ENCODE data around the gene ATP6V1A. TPM values are rescaled to one million over a fixed set of nuclear protein-coding genes. Genes with fewer than 3 reads are reported as not detected.

The ATP6V1A gene
- total RNA-seq, 1 experiment from 2014 or later = 96.4 TPM

GRCh38 chr3:113743006-113743630, 3.7 kb upstream of the ATP6V1A start:
- Mint-ChIP-seq H3K4me1 (ENCODE audit: low read depth, unreplicated experiment) (peaks cover 8% of the 10 kb centered on the region), H3K27me3 (ENCODE audit: insufficient read depth, unreplicated experiment) (no peaks in the 10 kb centered on the region), H3K4me3 (ENCODE audit: unreplicated experiment) (no peak overlapping the region), H3K36me3 (ENCODE audit: insufficient read depth, unreplicated experiment) (peaks cover 31% of the 10 kb centered on the region), H3K9me3 (ENCODE audit: unreplicated experiment) (no peaks in the 10 kb centered on the region), H3K27ac (ENCODE audit: unreplicated experiment) (peak overlapping the region; percentile 45)
- ChIA-PET POLR2A (no interaction called here), CTCF (no interaction called here)
- Histone ChIP-seq H3K9me3 (no peaks in the 10 kb centered on the region), H3K4me1 (no peaks in the 10 kb centered on the region), H3K27me3 (replicated peaks; ENCODE audit: control insufficient read depth, insufficient read depth, low read length) (no peaks in the 10 kb centered on the region), H3K36me3 (ENCODE audit: control insufficient read depth, insufficient read depth, low read length) (no peaks in the 10 kb centered on the region), H3K4me3 (ENCODE audit: low read depth, low read length) (no peak overlapping the region)
- DNase-seq = no peak
- TF ChIP-seq CTCF (IDR thresholded peaks at IDR 0.05; ENCODE audit: insufficient read depth in 1 of 2, low read depth in 1 of 2, low read length in 1 of 2, severe bottlenecking in 1 of 2, unreplicated experiment in 1 of 2) = no peak
- intact Hi-C loops (cut with micrococcal nuclease; ENCODE audit: unreplicated experiment) = no loop called here
- BruUV-seq (replicated peaks) = no TSS peak

GRCh38 chr3:113744941-113745755, 1.7 kb upstream of the ATP6V1A start:
- peaks cover 37% of the 10 kb centered on the region for H3K36me3 Mint-ChIP-seq (ENCODE audit: insufficient read depth, unreplicated experiment)
- H3K4me1 ChIP-seq = 0 out of 2 replicates have a peak, but pooled peaks cover 3% of the 10 kb centered on the region
- ChIA-PET CTCF (interaction anchor here (0.7 to 3.2 kb wide), 11 partner anchors 9 to 229 kb away, joined by 3 to 37 read pairs (median 4); partner anchors contain the start of gene USF3), POLR2A (interaction anchor here (1.4 to 1.6 kb wide), 2 partner anchors 49 to 231 kb away, joined by 4 read pairs; partner anchors contain the start of genes SPICE1 and USF3)
- H3K4me1 Mint-ChIP-seq (ENCODE audit: low read depth, unreplicated experiment) = peaks cover 16% of the 10 kb centered on the region
- intact Hi-C loops (cut with micrococcal nuclease; ENCODE audit: unreplicated experiment) = loop anchor here (1.0 to 5.0 kb wide), 4 partner anchors 9 to 228 kb away; partner anchors contain the start of genes SPICE1 and ZDHHC23
- no peaks in the 10 kb centered on the region for H3K36me3 ChIP-seq (ENCODE audit: control insufficient read depth, insufficient read depth, low read length)
- H3K27ac Mint-ChIP-seq (ENCODE audit: unreplicated experiment) = peak overlapping the region; percentile 100
- H3K9me3 Mint-ChIP-seq (ENCODE audit: unreplicated experiment) = no peaks in the 10 kb centered on the region
- no peaks in the 10 kb centered on the region for H3K27me3 ChIP-seq (replicated peaks; ENCODE audit: control insufficient read depth, insufficient read depth, low read length)
- peak; percentile 42 to 68 for TF ChIP-seq CTCF (IDR thresholded peaks at IDR 0.05; ENCODE audit: insufficient read depth in 1 of 2, low read depth in 1 of 2, low read length in 1 of 2, severe bottlenecking in 1 of 2, unreplicated experiment in 1 of 2)
- peak overlapping the region; percentile 78 for H3K4me3 ChIP-seq (ENCODE audit: low read depth, low read length)
- peak overlapping the region; percentile 96 for H3K4me3 Mint-ChIP-seq (ENCODE audit: unreplicated experiment)
- BruUV-seq (replicated peaks) = TSS peak; percentile 27
- H3K27me3 Mint-ChIP-seq (ENCODE audit: insufficient read depth, unreplicated experiment) = no peaks in the 10 kb centered on the region
- peak; percentile 75 to 79 for DNase-seq
- no peaks in the 10 kb centered on the region for H3K9me3 ChIP-seq

Data from Caco-2 (cell line).